Mesodermal cell (in vitro differentiated cells): Measurements from ENCODE around the gene GMIP.

Experiments
- H3K27ac ChIP-seq: 2 replicates; pipeline ENCODE4 v1.7.0; 2013; ENCODE audit warnings: mild to moderate bottlenecking, low read depth, low read length, moderate library complexity; ENCODE audit not compliant: severe bottlenecking
- H3K36me3 ChIP-seq: 2 replicates; pipeline ENCODE4 v1.7.1; 2013; ENCODE audit warnings: mild to moderate bottlenecking, low read length, moderate library complexity; ENCODE audit not compliant: control insufficient read depth, insufficient read depth
- H3K4me1 ChIP-seq: one replicate; pipeline ENCODE4 v1.7.1; 2013; ENCODE audit warnings: mild to moderate bottlenecking, low read length; ENCODE audit not compliant: insufficient read depth, control insufficient read depth, poor library complexity, severe bottlenecking
- H3K4me3 ChIP-seq: 2 replicates; pipeline ENCODE4 v1.7.0; 2013; ENCODE audit warnings: low read length, control low read depth, mild to moderate bottlenecking; ENCODE audit not compliant: insufficient read depth, poor library complexity, severe bottlenecking; ENCODE audit errors: extremely low read depth
- H3K9me3 ChIP-seq: 2 replicates; pipeline ENCODE4 v1.7.1; 2013; ENCODE audit warnings: mild to moderate bottlenecking, low read length, moderate library complexity; ENCODE audit not compliant: control insufficient read depth
- WGBS, 2 experiments: methylation state at CpG; one replicate each; pipeline ENCODE4 v1.1.5; 2013; ENCODE audit warnings: missing lambda C conversion rate in 2 of 2; ENCODE audit not compliant: insufficient coverage in 2 of 2; 5-methylcytosine and 5-hydroxymethylcytosine counted together

Gene GMIP

DNA sequence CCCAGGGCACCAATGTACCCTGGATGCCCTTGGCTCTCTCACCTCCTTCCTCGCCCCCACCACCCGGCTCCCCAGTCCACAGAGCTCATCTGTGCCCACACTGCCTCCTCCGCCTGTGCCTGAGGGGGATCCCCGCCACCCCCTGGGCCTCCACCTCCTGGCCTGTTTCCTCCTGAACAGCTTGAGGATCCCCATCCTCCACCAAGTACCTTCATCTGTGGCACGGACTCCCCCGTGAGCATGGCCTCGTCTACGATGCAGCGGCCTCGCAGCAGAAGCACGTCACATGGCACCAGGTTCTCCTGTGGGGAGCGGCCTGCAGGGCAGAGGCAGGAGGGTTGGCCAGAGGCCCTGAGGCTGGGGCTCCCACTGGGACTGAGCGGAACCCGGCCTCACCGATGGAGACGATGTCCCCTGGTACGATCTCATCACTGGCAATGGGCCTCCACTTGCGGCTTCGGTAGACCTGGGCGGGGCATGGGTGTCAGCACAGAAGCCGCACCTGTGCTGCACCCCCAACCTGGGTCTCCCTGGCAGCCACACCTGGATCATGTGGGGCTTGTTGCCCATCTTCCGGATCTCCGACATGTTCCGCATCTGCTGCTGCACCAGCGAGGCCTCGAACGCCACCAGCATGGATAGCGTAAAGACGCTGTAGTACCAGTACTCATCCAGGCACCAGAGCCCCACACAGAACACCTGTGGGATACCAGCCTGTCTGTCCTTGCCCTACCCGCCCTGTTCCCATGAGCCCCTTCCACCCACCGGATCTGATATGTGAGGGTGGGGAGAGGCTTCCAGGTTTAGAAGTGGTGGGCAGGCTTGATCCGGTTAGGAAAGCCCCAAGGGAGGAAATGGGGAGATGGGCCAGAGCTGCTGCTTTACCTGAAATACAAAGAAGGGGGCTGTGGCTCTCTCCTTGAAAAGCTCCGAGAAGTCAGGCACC is 13.3 kb upstream of the GMIP start:
- 95 to 96% methylated on average over 31 to 32 of the region's 33 CpGs for WGBS, 2 experiments
- Histone ChIP-seq H3K4me1 (peaks cover 12% of the 10 kb centered on the region), H3K27ac (no peak overlapping the region), H3K9me3 (no peaks in the 10 kb centered on the region), H3K4me3 (no peak overlapping the region), H3K36me3 (peaks cover 90% of the 10 kb centered on the region)

DNA sequence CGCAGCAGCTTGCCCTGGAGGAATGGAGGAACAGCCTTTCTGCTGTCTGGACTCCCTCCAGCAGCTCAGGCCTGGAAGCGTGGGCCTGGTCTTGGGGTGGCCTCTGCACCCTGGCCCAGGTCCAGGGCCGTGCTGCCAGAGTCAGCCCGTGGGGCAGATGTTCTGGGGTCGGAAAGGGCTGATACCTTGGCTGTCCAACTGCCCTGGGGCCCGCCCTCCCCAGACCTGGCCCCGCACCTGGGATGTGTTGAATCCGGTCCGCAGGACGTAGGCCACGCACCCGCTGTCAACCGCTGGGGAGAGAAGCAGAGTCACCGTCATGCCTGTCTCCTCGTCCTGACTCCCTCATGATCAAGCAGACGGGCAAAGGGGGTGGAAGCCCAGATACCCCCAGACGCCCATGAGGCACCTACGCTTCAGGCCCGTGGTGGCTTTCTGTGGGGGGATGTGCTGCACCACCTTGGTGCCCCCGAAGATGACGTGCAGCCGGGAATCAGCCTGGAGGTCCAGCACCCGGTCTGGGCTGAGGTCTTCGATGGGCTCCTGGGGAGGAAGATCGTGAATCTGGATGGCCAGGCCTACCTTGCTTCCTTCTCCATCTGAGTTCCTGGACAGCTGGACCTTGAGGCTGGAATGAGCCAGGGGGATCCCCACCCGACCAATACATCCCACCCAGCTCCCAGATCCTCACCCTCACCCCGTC is 12.3 kb upstream of the GMIP start:
- H3K4me1 ChIP-seq, result peaks cover 4% of the 10 kb centered on the region
- H3K4me3 ChIP-seq, result no peak overlapping the region
- 97 to 98% methylated on average over 26 of the region's 27 CpGs for WGBS, 2 experiments
- no peak overlapping the region for H3K27ac ChIP-seq
- peaks cover 94% of the 10 kb centered on the region for H3K36me3 ChIP-seq
- H3K9me3 ChIP-seq, result no peaks in the 10 kb centered on the region

- 92 to 97% methylated on average over 17 to 18 of the region's 22 CpGs for WGBS, 2 experiments
- H3K4me3 ChIP-seq, result no peak overlapping the region
Observed at GRCh38 chr19:19655051-19655594, 11.7 kb upstream of the GMIP start.

DNA sequence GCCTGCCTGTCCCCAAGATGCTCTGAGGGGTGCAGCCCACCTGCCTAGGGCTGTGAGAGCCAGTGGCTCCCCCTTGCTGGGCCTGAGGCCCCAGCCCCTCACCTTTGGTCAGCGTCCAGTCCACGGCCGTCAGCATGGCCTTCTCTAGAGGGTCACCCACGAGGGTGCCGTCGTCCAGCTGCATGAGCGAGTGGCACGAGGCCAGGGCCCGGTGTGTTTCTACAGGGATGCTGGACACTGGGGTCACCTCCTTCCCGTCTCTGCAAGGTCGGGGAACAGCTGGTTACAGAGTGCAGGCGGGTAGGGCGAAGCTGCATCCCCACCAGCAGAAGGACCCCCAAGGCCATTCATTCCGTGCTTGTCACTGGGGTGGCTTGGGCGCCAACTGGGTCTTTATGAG is 11.0 kb upstream of the GMIP start:
- 95 to 98% methylated on average over 15 of the region's 15 CpGs for WGBS, 2 experiments

More at GRCh38 chr19:19655051-19655594, 11.7 kb upstream of the GMIP start:
- Histone ChIP-seq H3K36me3 (peaks cover 98% of the 10 kb centered on the region), H3K4me1 (peaks cover 4% of the 10 kb centered on the region), H3K27ac (no peak overlapping the region), H3K9me3 (no peaks in the 10 kb centered on the region)

DNA sequence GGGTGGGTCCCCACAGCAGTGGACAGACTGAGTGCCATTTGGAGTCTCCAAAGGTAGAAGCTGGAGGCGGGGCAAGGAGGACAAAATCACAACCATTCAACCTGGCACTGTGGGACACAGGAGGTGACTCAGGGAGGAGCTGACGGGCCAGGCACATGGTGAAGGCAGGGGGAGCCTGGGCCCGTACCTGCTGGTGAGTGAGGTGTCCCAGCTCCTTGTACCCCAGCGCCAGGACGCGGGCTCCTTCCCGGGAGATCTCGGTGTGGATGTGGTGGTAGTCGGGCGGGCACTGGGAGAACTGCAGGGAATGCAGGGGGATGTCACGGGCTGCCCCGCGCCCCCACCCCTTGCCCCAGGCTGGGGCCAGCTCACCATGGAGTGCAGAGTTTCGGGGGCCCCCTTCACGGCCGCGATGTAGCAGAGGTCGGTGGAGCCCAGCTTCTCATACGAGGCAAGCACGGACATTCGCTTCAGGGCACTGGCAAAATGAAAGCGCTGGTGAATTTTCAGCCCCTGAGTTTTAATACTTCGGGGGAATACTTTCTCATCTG is 10.2 kb upstream of the GMIP start:
- H3K27ac ChIP-seq, result no peak overlapping the region
- peaks cover 96% of the 10 kb centered on the region for H3K36me3 ChIP-seq
- no peak overlapping the region for H3K4me3 ChIP-seq
- WGBS, 2 experiments, result 96 to 97% methylated on average over 17 to 18 of the region's 23 CpGs
- no peaks in the 10 kb centered on the region for H3K9me3 ChIP-seq
- H3K4me1 ChIP-seq, result no peaks in the 10 kb centered on the region

More for the DNA sequence above, 11.0 kb upstream of the GMIP start:
- Histone ChIP-seq H3K27ac (no peak overlapping the region), H3K36me3 (peaks cover 98% of the 10 kb centered on the region), H3K4me3 (no peak overlapping the region), H3K9me3 (no peaks in the 10 kb centered on the region), H3K4me1 (no peaks in the 10 kb centered on the region)

DNA sequence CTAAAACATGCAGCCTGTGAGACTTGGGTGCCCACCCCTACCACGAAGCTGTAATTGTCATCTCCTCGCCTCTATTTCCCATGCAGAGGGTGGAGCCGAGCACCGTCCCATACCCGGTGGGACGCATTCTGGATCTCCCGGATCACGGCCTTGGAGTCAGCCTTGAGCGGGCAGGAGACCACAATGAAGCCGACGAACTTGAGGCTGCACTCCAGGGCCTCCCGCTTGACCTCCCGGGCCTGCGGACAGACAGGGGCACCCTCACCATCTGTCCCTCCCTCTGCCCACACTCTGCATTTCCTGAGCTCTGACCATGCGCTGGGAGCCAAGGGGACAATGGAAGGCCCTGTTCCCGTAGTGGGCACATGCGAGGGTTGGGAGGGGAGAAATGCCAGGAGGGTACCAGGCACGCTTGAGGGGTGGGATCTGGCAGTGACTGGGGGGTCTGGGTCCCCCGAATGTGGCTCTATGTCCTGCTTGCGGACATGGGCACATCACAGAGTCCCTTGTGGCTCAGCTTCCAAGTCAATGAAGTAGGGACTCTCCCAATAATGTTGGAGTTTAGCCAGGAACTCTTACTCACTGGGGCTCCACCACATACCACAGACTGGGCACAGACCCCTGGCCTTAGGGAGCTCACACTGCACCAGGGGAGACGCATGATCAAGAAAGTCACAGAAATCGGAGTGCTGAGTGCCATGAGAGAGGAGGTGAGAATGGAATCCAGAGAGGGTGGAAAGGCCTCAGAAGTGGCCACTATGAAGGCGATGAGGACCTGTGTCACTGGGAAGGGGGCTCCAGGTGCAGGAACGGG is 9.2 kb upstream of the GMIP start:
- H3K36me3 ChIP-seq, result peaks cover 90% of the 10 kb centered on the region
- H3K9me3 ChIP-seq, result no peaks in the 10 kb centered on the region

GRCh38 chr19:19651076-19651475 is 7.6 kb upstream of the GMIP start:
- Histone ChIP-seq H3K27ac (no peak overlapping the region), H3K4me3 (no peak overlapping the region), H3K4me1 (no peaks in the 10 kb centered on the region), H3K9me3 (no peaks in the 10 kb centered on the region), H3K36me3 (peaks cover 90% of the 10 kb centered on the region)
- 93 to 96% methylated on average over 10 to 13 of the region's 13 CpGs for WGBS, 2 experiments

More for the DNA sequence above, 9.2 kb upstream of the GMIP start:
- H3K4me1 ChIP-seq, result no peaks in the 10 kb centered on the region
- no peak overlapping the region for H3K27ac ChIP-seq
- H3K4me3 ChIP-seq, result no peak overlapping the region
- 94 to 95% methylated on average over 15 to 23 of the region's 24 CpGs for WGBS, 2 experiments

- WGBS, 2 experiments, result 85 to 94% methylated on average over 6 to 9 of the region's 9 CpGs
- Histone ChIP-seq H3K36me3 (peaks cover 89% of the 10 kb centered on the region), H3K4me3 (no peak overlapping the region), H3K4me1 (no peaks in the 10 kb centered on the region), H3K27ac (no peak overlapping the region), H3K9me3 (no peaks in the 10 kb centered on the region)
Observed at GRCh38 chr19:19650331-19650730, 6.9 kb upstream of the GMIP start.

DNA sequence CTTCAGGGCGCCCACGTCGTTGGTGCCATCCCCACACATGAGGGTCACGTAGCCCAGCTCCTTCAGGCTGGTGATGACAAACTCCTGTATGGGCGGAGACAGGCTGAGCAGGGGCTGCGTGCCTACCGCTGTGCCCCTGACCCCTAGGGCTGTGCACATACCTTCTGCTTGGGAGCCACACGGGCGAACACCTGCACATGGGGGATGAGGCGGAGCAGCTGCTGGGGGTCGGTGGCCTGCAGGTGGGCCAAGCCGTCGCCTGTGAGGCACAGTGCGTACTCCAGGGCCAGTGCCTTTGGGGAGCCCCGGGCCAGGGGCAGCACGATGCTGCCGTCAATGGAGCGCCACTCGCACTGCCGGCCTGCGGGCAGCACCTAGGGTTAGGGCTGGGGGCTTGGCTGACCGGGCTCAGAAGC is 6.1 kb upstream of the GMIP start:
- Histone ChIP-seq H3K36me3 (peaks cover 89% of the 10 kb centered on the region), H3K4me3 (no peak overlapping the region), H3K27ac (no peak overlapping the region), H3K9me3 (no peaks in the 10 kb centered on the region), H3K4me1 (no peaks in the 10 kb centered on the region)
- WGBS, 2 experiments, result 93 to 99% methylated on average over 21 to 22 of the region's 22 CpGs

- 93 to 97% methylated on average over 3 to 6 of the region's 6 CpGs for WGBS, 2 experiments
- Histone ChIP-seq H3K36me3 (peaks cover 85% of the 10 kb centered on the region), H3K9me3 (no peaks in the 10 kb centered on the region), H3K27ac (no peak overlapping the region), H3K4me3 (no peak overlapping the region), H3K4me1 (peaks cover 1% of the 10 kb centered on the region)
Observed at GRCh38 chr19:19649155-19649554, 5.7 kb upstream of the GMIP start.
